Transverse colon (tissue), 4 donors: ENCODE results near the gene MOB2.

Experiments used
- CTCF ChIP-seq, 5 experiments: fragments of 200-600 bp in 3 of 5; fragments of 450-650 bp in 2 of 5; sonication (generic) in 3 of 5; IDR thresholded peaks; 1 replicate in 2 of 5; 2 replicates in 3 of 5; pipeline ENCODE4 v1.5.1; 2016 to 2017; ENCODE audit warnings: antibody characterized with exemption in 5 of 5, inconsistent platforms in 3 of 5, mild to moderate bottlenecking in 2 of 5, moderate library complexity in 1 of 5
- EP300 ChIP-seq: sonication (generic); formaldehyde crosslinking; IDR thresholded peaks from one replicate; pipeline ENCODE4 v1.6.1; 2017; ENCODE audit warnings: antibody characterized with exemption, low read depth
- POLR2A ChIP-seq: fragments of 450-650 bp; IDR thresholded peaks from one replicate; pipeline ENCODE4 v1.6.1; 2016; ENCODE audit warnings: antibody characterized with exemption, mild to moderate bottlenecking, moderate library complexity
- POLR2AphosphoS5 ChIP-seq, 3 donors: sonication (generic); formaldehyde crosslinking; IDR thresholded peaks; one replicate each; pipeline ENCODE4 v1.6.1; 2016; ENCODE audit warnings: antibody characterized with exemption in 3 of 3

GRCh38 chr11:1516273-1517067 lies 29.9 kb upstream of the MOB2 start:
- TF ChIP-seq CTCF (IDR thresholded peaks at IDR 0.05) (no peak), POLR2A (no peak), POLR2AphosphoS5 (IDR thresholded peaks at IDR 0.05) (no peak), EP300 (no peak)
